HG03064 (cell line): ENCODE data around the gene SLCO3A1.
A peak's percentile ranks its signal among the peaks of the same experiment; 100 is the strongest.
"Not testable (repeated sequence)": the region's sequence is repeated elsewhere in the genome, so short reads cannot be mapped to it uniquely, and the experiment has no call there.

Experiments
- ATAC-seq: cut with Tn5 transposase; IDR thresholded peaks from one replicate; pipeline ENCODE4 v1.9.1; 2021; ENCODE audit warnings: low read depth; ENCODE audit not compliant: unreplicated experiment

The SLCO3A1 gene

GRCh38 chr15:92056875-92057274 lies 203.4 kb downstream of the SLCO3A1 start:
- no peak for ATAC-seq

- no peak for ATAC-seq
Measured at GRCh38 chr15:92059036-92059970, 205.8 kb downstream of the SLCO3A1 start.

- ATAC-seq = not testable (repeated sequence)
Measured at GRCh38 chr15:92059971-92060311, 206.4 kb downstream of the SLCO3A1 start.

GRCh38 chr15:92061511-92062195 lies 208.1 kb downstream of the SLCO3A1 start:
- ATAC-seq = no peak

- ATAC-seq = no peak
Measured at GRCh38 chr15:92062505-92062904, 209.0 kb downstream of the SLCO3A1 start.

- ATAC-seq = no peak
Measured at GRCh38 chr15:92068121-92068520, 214.6 kb downstream of the SLCO3A1 start.

GRCh38 chr15:92069308-92070250 lies 216.1 kb downstream of the SLCO3A1 start:
- peak; percentile 56 for ATAC-seq

GRCh38 chr15:92070251-92070650 lies 216.7 kb downstream of the SLCO3A1 start:
- not testable (repeated sequence) for ATAC-seq

GRCh38 chr15:92071045-92071634 lies 217.6 kb downstream of the SLCO3A1 start:
- no peak for ATAC-seq

GRCh38 chr15:92073044-92073785 lies 219.7 kb downstream of the SLCO3A1 start:
- ATAC-seq = no peak

- no peak for ATAC-seq
Measured at GRCh38 chr15:92074101-92074500, 220.6 kb downstream of the SLCO3A1 start.

GRCh38 chr15:92074646-92075045 lies 221.1 kb downstream of the SLCO3A1 start:
- no peak for ATAC-seq

- no peak for ATAC-seq
Measured at GRCh38 chr15:92075764-92076163, 222.3 kb downstream of the SLCO3A1 start.

GRCh38 chr15:92076541-92076940 lies 223.0 kb downstream of the SLCO3A1 start:
- ATAC-seq = no peak

GRCh38 chr15:92077353-92078085 lies 224.0 kb downstream of the SLCO3A1 start:
- no peak for ATAC-seq

GRCh38 chr15:92078270-92078669 lies 224.8 kb downstream of the SLCO3A1 start:
- no peak for ATAC-seq

GRCh38 chr15:92079047-92079446 lies 225.5 kb downstream of the SLCO3A1 start:
- no peak for ATAC-seq

GRCh38 chr15:92079647-92080255 lies 226.2 kb downstream of the SLCO3A1 start:
- no peak for ATAC-seq
